IMR-90 (cell line): Measurements from ENCODE around the gene ACY1.

Source experiments
- BHLHE40 ChIP-seq: fragments of 150-350 bp; IDR thresholded peaks from 2 replicates; pipeline ENCODE4 v1.6.1; 2016; ENCODE audit warnings: mild to moderate bottlenecking, low read depth, low read length
- CEBPB ChIP-seq: IDR thresholded peaks from 2 replicates; pipeline ENCODE4 v1.6.1; 2012; ENCODE audit warnings: low read depth, low read length, improper control_type of control experiment
- CTCF ChIP-seq: conservative IDR thresholded peaks from 2 replicates; pipeline ENCODE4 v1.5.1; 2012; ENCODE audit warnings: mild to moderate bottlenecking, low read depth, low read length, improper control_type of control experiment
- MAZ ChIP-seq: IDR thresholded peaks from 2 replicates; pipeline ENCODE4 v1.6.1; 2012; ENCODE audit warnings: low read depth, mild to moderate bottlenecking, low read length, improper control_type of control experiment, moderate library complexity, borderline replicate concordance
- POLR2A ChIP-seq: IDR thresholded peaks from 2 replicates; pipeline ENCODE4 v1.6.1; 2012; ENCODE audit warnings: mild to moderate bottlenecking, low read depth, low read length
- RFX5 ChIP-seq: IDR thresholded peaks from 2 replicates; pipeline ENCODE4 v1.8.0; 2012; ENCODE audit warnings: low read depth, mild to moderate bottlenecking, low read length, moderate library complexity

- TF ChIP-seq CEBPB (no peak), MAZ (no peak), CTCF (no peak), POLR2A (no peak), RFX5 (no peak), BHLHE40 (no peak)
These were observed 5.7 kb upstream of the ACY1 start for GRCh38 chr3:51977446-51978142.
